Measurements from ENCODE around the gene CORO1C.

The CORO1C gene

GRCh38 chr12:108642899-108643654, 88.2 kb downstream of the CORO1C start:
- Histone ChIP-seq H3K36me3 (ENCODE audit: control insufficient read depth, insufficient read depth, low read length) (no peaks in the 10 kb centered on the region), H3K9me3 (ENCODE audit: control insufficient read depth, low read length) (no peaks in the 10 kb centered on the region), H3K4me1 (ENCODE audit: control insufficient read depth, insufficient read depth, low read length, poor library complexity, severe bottlenecking) (peaks cover 12% of the 10 kb centered on the region), H3K4me3 (ENCODE audit: insufficient read depth, low read depth, low read length, poor library complexity, severe bottlenecking) (no peak overlapping the region), H3K27me3 (replicated peaks; ENCODE audit: control insufficient read depth, insufficient read depth, low read length, poor library complexity, severe bottlenecking) (no peaks in the 10 kb centered on the region), H3K27ac (ENCODE audit: insufficient read depth, low read length, poor library complexity, severe bottlenecking) (no peak overlapping the region)
- no peak for DNase-seq

GRCh38 chr12:108642269-108642870, 88.9 kb downstream of the CORO1C start:
- Histone ChIP-seq H3K4me3 (ENCODE audit: insufficient read depth, low read depth, low read length, poor library complexity, severe bottlenecking) (no peak overlapping the region), H3K9me3 (ENCODE audit: control insufficient read depth, low read length) (no peaks in the 10 kb centered on the region), H3K27ac (ENCODE audit: insufficient read depth, low read length, poor library complexity, severe bottlenecking) (no peak overlapping the region), H3K4me1 (ENCODE audit: control insufficient read depth, insufficient read depth, low read length, poor library complexity, severe bottlenecking) (peaks cover 12% of the 10 kb centered on the region), H3K36me3 (ENCODE audit: control insufficient read depth, insufficient read depth, low read length) (no peaks in the 10 kb centered on the region), H3K27me3 (replicated peaks; ENCODE audit: control insufficient read depth, insufficient read depth, low read length, poor library complexity, severe bottlenecking) (no peaks in the 10 kb centered on the region)
- no peak for DNase-seq

GRCh38 chr12:108641446-108642268, 89.7 kb downstream of the CORO1C start:
- H3K4me1 ChIP-seq (ENCODE audit: control insufficient read depth, insufficient read depth, low read length, poor library complexity, severe bottlenecking), result peaks cover 12% of the 10 kb centered on the region
- no peak for DNase-seq

GRCh38 chr12:108640802-108641445, 90.4 kb downstream of the CORO1C start:
- peaks cover 11% of the 10 kb centered on the region for H3K4me1 ChIP-seq (ENCODE audit: control insufficient read depth, insufficient read depth, low read length, poor library complexity, severe bottlenecking)
- H3K27ac ChIP-seq (ENCODE audit: insufficient read depth, low read length, poor library complexity, severe bottlenecking), result no peak overlapping the region
- no peaks in the 10 kb centered on the region for H3K27me3 ChIP-seq (replicated peaks; ENCODE audit: control insufficient read depth, insufficient read depth, low read length, poor library complexity, severe bottlenecking)
- H3K36me3 ChIP-seq (ENCODE audit: control insufficient read depth, insufficient read depth, low read length), result no peaks in the 10 kb centered on the region
- DNase-seq, result no peak
- no peak overlapping the region for H3K4me3 ChIP-seq (ENCODE audit: insufficient read depth, low read depth, low read length, poor library complexity, severe bottlenecking)
- no peaks in the 10 kb centered on the region for H3K9me3 ChIP-seq (ENCODE audit: control insufficient read depth, low read length)

More at GRCh38 chr12:108641446-108642268, 89.7 kb downstream of the CORO1C start:
- Histone ChIP-seq H3K27me3 (replicated peaks; ENCODE audit: control insufficient read depth, insufficient read depth, low read length, poor library complexity, severe bottlenecking) (no peaks in the 10 kb centered on the region), H3K27ac (ENCODE audit: insufficient read depth, low read length, poor library complexity, severe bottlenecking) (no peak overlapping the region), H3K9me3 (ENCODE audit: control insufficient read depth, low read length) (no peaks in the 10 kb centered on the region), H3K36me3 (ENCODE audit: control insufficient read depth, insufficient read depth, low read length) (no peaks in the 10 kb centered on the region), H3K4me3 (ENCODE audit: insufficient read depth, low read depth, low read length, poor library complexity, severe bottlenecking) (no peak overlapping the region)

GRCh38 chr12:108638997-108639822, 92.1 kb downstream of the CORO1C start:
- Histone ChIP-seq H3K4me3 (ENCODE audit: insufficient read depth, low read depth, low read length, poor library complexity, severe bottlenecking) (no peak overlapping the region), H3K36me3 (ENCODE audit: control insufficient read depth, insufficient read depth, low read length) (no peaks in the 10 kb centered on the region), H3K27me3 (replicated peaks; ENCODE audit: control insufficient read depth, insufficient read depth, low read length, poor library complexity, severe bottlenecking) (no peaks in the 10 kb centered on the region), H3K4me1 (ENCODE audit: control insufficient read depth, insufficient read depth, low read length, poor library complexity, severe bottlenecking) (peaks cover 21% of the 10 kb centered on the region), H3K27ac (ENCODE audit: insufficient read depth, low read length, poor library complexity, severe bottlenecking) (no peak overlapping the region), H3K9me3 (ENCODE audit: control insufficient read depth, low read length) (no peaks in the 10 kb centered on the region)
- no peak for DNase-seq

GRCh38 chr12:108638141-108638827, 93.0 kb downstream of the CORO1C start:
- Histone ChIP-seq H3K36me3 (ENCODE audit: control insufficient read depth, insufficient read depth, low read length) (no peaks in the 10 kb centered on the region), H3K27me3 (replicated peaks; ENCODE audit: control insufficient read depth, insufficient read depth, low read length, poor library complexity, severe bottlenecking) (no peaks in the 10 kb centered on the region), H3K4me1 (ENCODE audit: control insufficient read depth, insufficient read depth, low read length, poor library complexity, severe bottlenecking) (peaks cover 29% of the 10 kb centered on the region), H3K9me3 (ENCODE audit: control insufficient read depth, low read length) (no peaks in the 10 kb centered on the region), H3K4me3 (ENCODE audit: insufficient read depth, low read depth, low read length, poor library complexity, severe bottlenecking) (no peak overlapping the region), H3K27ac (ENCODE audit: insufficient read depth, low read length, poor library complexity, severe bottlenecking) (no peak overlapping the region)
- DNase-seq, result no peak

GRCh38 chr12:108637222-108637971, 93.9 kb downstream of the CORO1C start:
- Histone ChIP-seq H3K4me1 (ENCODE audit: control insufficient read depth, insufficient read depth, low read length, poor library complexity, severe bottlenecking) (peaks cover 29% of the 10 kb centered on the region), H3K27me3 (replicated peaks; ENCODE audit: control insufficient read depth, insufficient read depth, low read length, poor library complexity, severe bottlenecking) (no peaks in the 10 kb centered on the region), H3K36me3 (ENCODE audit: control insufficient read depth, insufficient read depth, low read length) (no peaks in the 10 kb centered on the region), H3K27ac (ENCODE audit: insufficient read depth, low read length, poor library complexity, severe bottlenecking) (no peak overlapping the region), H3K4me3 (ENCODE audit: insufficient read depth, low read depth, low read length, poor library complexity, severe bottlenecking) (no peak overlapping the region), H3K9me3 (ENCODE audit: control insufficient read depth, low read length) (no peaks in the 10 kb centered on the region)
- DNase-seq, result no peak

- H3K36me3 ChIP-seq (ENCODE audit: control insufficient read depth, insufficient read depth, low read length), result no peaks in the 10 kb centered on the region
- no peaks in the 10 kb centered on the region for H3K27me3 ChIP-seq (replicated peaks; ENCODE audit: control insufficient read depth, insufficient read depth, low read length, poor library complexity, severe bottlenecking)
- peaks cover 33% of the 10 kb centered on the region for H3K4me1 ChIP-seq (ENCODE audit: control insufficient read depth, insufficient read depth, low read length, poor library complexity, severe bottlenecking)
- no peaks in the 10 kb centered on the region for H3K9me3 ChIP-seq (ENCODE audit: control insufficient read depth, low read length)
- H3K27ac ChIP-seq (ENCODE audit: insufficient read depth, low read length, poor library complexity, severe bottlenecking), result peak overlapping the region; percentile 95
- no peak overlapping the region for H3K4me3 ChIP-seq (ENCODE audit: insufficient read depth, low read depth, low read length, poor library complexity, severe bottlenecking)
- no peak for DNase-seq
Observed at GRCh38 chr12:108635997-108636808, 95.1 kb downstream of the CORO1C start.

Measured in effector memory CD4-positive, alpha-beta T cell (primary cell).